Umbilical cord (tissue), 2 donors: Measurements from ENCODE around the gene LYPD1. TPM values are rescaled to one million over a fixed set of nuclear protein-coding genes. Genes with fewer than 3 reads are reported as not detected.

Source experiments
- DNase-seq: peaks from one replicate; pipeline ENCODE4 v3.0.0-alpha.2; 2015; ENCODE audit warnings: low spot score
- total RNA-seq: library from RNA; depleted of rRNA; stranded (reverse); fragments of >200 nt; gene quantifications from one replicate; pipeline ENCODE4 v1.2.3, GENCODE V29; 2014; ENCODE audit warnings: low replicate concordance; ENCODE audit not compliant: insufficient read depth

Gene LYPD1
- total RNA-seq, 1 donor from 2014 or later: 0.72 TPM

DNA sequence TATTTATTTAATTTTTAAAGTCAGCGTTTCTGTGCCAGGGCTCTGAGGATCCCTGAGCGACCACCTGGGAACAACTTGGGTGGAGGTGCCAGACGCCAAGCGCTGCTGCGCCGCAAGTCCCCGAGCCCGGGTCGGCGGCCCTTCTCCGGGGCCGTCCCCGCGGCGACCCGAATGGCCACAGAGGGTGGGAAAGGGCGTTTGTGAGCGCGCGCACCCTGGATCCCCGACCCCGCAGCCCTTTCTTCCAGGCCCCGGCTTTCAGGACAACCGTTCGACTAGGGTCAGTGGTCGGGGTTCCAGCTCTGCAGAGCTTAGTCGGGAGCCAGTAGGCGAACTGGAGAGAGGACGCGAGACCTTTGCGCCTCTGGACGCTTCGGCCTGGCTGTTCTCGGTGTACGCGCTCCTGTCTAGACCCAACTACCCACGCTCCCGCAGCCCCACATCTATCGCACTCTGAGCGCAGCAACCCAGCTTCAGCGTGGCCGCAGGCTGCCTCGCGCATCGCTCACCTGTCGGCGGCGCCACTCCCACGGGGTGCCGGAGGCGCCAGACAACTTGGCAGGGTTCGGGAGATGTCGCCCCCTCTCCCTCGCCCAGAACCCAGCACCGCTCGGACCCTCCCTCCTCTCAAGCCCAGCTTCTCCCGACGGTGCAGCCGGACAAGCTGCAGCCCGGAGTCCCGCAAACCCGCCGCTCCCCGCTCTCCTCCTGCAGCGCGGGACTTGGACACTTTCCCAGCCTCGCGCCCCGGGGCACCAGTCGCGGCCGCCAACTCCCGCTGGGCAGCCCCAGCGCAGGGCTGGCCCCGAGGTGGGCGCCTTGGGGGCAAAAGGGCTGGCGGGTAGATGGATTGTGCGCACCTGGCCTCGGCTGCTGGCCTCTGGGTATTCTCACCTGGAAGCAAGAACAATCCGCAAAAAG is 758 bp downstream of the LYPD1 start:
- DNase-seq: no peak

DNA sequence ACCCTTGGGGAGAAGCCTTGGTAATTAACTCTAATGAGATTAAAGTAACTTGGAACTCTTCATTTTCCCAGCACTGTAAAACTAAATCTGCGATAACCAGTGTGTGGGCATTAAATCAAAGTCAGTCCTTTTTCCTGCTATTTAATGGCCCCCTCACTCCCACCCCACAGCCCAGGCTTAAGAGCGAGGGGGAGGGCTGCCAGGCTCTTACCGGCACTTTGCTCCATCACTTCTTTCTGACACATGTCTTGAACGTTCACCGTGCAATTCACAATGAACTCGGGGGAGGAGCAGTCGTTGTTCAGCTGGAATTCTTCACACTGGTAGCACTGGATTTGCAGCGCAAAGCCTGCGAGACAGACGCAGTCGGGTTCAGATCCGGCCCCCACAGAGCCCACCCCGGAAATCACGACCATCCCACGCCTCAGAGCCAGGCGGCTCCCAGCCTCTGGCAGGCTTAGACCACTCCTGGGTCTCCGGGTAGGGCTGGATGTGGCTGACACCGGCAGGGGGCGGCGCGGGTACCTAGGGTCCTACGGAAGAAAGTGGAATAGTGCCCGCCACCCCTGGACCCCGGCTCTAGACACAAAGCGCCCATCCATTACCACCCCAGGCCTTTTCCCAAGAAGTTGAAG is 1.7 kb downstream of the LYPD1 start:
- no peak for DNase-seq

DNA sequence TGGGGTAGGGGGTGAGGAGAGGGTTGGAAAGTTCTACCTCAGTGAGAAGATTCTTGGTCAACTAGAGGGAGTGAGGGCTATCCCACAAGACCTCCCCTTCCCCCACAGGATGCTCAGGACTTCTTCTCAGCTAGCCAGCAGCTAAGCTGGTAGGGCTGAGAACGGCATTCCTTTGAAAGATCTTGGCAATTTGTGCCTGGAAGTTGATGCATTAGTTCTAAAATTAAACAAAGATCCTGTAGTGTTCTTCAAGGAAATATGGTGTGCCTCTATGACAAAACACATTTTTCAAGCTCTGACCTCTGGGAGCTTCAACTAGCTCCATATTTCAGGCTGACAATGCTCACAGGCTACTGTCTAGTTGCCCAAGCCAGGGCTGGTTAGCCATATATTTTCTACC is 2.3 kb downstream of the LYPD1 start:
- no peak for DNase-seq

DNA sequence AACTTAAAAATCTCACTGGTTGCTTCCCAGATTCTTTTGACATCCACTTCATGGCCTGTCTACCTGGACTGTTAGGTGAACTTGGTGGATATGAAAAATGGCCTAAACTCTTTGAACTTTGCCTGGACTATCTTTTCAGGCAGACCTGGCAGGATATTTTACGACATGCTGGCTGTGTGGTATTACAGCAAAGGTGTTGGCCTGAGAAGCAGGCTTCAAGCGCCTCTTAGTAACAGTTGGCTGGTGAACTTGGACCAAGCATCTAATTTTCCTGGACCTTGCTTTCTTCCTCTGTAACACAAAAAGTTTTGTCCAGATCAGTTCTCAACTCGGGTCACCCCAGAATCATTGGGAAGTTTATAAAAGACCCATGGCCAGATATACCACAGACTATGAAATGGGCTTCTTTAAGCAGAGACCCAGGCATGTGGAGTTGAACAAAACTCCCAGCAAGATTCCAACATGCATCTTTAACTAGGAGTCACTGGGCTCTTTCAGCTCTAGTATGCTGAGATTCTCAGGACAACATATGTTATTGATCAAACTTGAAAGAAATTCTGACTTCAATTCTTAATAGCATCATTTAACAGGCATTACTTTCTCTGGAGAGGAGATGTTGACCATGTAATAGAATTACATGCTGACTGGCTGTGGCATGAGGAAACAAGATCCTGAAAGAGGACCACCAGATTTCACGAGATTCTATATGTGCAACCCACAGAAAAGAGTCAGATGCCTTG is 4.4 kb downstream of the LYPD1 start:
- DNase-seq: no peak

DNA sequence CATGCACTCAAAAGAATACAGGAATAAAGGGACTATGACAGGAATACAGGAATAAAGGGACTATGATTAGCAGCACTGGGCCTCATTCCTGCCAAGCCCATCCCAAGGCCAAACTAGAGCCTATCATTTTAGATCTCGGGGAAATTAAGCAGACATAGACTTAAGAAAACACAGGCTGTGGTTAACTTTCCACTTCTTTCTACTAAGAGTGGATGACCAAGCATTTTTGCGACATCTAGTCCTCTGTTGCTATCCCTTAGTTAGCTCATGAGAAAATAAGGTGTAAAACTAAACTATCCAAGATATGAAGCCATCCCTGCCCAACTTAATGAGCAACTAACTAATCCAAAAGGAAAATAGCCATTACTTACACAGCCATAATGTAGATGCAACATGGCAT is 5.9 kb downstream of the LYPD1 start:
- DNase-seq: no peak

DNA sequence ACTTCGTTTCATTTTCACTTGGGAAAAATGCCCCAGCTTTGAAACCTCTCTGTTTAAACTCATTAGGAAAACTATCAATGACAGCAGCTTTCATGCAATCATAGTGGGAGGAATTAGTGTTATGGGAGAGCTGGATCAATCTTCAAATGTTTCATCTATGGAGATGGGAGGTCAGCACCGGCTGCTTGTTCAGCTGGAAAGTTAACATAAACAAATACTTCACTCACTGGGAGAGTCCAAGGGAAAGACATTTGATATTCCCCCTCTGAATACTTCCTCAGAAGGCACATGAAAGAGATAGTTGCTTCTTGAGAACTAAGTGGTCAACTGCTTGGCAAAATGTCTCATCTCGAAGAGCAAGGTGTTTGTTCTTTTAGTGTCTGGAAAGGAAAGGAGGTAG is 7.3 kb downstream of the LYPD1 start:
- DNase-seq: no peak

DNA sequence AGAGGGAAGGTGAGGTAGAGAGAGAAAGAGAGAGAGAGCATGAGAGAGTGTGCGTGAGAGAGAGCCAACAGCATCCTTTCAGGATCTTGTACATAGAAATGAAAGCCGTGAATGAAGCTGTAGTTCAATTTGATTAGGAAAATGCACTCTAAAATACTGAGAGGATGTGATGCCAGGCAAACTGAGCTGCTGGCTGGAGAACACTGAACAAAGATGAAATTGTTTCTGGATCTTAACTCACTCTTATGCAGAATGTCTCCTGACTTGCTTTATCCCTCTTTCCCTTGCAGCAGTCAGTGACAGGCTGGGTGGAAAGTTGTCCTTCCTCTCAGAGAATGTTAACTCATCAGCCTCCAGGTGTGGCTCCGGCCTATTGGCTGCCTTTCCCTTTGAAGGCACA is 10.7 kb downstream of the LYPD1 start:
- no peak for DNase-seq

DNA sequence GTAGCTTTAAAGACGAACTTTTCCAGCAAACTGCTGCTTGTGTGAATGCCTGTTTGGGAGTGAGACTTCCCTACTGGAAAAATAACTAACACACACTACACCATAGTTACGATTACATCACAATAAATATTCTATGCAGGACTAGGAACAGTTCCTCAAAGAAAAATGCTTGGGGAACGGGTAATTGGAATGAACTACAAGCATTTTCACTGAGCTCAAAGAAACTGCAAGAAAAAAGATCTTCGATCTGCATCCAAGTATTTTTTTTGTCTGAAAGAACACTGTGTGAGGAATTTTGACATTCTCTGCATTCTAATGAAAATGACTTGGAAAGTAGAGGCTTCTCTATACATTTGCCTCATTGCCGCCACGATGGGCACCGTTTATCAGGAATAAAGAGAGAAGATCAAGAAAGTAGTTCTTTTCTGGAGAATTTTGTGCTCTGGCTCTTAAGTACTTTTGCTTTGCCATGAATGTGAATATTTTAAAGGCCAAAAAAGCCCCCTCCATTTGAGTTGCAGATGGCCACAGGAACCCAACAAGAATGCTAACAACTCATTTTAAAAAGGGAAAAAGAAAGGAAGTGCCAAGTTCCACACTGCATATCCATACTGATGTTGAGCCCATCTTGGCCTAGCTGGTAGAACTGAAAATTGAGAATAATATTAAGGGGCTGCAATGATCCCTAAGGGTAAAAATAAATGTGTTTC is 13.6 kb downstream of the LYPD1 start:
- peak; percentile 22 for DNase-seq

DNA sequence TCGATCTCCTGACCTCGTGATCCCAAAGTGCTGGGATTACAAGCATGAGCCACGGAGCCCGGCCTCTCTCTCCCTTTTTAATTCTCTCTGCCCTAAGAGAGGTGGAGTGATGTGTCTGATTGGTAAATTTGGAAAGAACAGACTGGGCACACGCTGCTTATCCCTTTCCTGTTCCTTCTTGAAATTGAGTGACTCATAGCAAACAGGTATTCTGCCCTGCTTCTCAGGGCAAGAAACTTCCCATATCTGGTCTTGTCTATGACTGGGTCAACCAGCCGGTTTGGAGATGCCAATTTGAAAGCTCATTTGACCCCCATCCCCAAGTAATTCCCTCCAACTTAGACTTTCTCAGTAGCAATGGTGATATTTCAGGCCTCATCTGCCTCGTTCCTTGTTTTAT is 15.0 kb downstream of the LYPD1 start:
- no peak for DNase-seq

DNA sequence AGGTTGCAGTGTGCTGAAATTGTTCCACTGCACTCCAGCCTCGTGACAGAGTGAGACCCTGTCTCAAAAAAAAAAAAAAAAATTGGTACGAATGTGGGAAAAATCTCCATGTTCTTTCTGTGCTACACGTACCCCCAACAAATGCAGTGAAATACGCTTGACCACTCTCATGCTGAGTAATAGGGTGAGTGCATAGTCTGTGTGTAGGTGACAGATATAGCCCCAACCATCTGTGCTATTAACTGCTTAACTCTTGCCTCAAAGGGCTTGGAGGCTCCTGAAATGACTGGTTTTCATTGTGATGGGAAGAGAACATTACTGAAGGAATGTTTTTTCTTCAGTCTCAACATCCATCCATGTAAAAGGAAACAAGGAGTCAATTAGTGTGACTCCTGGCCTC is 15.7 kb downstream of the LYPD1 start:
- no peak for DNase-seq

DNA sequence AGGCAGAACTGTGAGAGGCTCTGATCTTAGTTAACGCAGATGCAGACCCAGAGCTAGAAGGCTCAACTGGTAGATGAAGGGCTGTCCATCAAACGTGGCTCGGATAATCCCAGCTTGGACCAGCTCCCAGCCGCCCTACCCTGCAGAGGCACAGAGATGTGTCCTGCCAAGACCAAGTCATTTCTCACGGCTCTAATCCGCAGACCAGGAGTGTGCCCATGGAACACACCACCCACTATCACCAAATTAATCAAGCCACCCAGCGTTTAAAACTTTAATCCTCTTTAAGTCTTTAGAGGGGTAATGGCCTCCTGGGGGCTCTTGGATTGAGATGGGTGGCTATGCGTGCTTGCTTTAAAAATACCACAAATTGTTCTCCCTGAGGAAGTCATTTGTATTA is 17.5 kb downstream of the LYPD1 start:
- DNase-seq: no peak

DNA sequence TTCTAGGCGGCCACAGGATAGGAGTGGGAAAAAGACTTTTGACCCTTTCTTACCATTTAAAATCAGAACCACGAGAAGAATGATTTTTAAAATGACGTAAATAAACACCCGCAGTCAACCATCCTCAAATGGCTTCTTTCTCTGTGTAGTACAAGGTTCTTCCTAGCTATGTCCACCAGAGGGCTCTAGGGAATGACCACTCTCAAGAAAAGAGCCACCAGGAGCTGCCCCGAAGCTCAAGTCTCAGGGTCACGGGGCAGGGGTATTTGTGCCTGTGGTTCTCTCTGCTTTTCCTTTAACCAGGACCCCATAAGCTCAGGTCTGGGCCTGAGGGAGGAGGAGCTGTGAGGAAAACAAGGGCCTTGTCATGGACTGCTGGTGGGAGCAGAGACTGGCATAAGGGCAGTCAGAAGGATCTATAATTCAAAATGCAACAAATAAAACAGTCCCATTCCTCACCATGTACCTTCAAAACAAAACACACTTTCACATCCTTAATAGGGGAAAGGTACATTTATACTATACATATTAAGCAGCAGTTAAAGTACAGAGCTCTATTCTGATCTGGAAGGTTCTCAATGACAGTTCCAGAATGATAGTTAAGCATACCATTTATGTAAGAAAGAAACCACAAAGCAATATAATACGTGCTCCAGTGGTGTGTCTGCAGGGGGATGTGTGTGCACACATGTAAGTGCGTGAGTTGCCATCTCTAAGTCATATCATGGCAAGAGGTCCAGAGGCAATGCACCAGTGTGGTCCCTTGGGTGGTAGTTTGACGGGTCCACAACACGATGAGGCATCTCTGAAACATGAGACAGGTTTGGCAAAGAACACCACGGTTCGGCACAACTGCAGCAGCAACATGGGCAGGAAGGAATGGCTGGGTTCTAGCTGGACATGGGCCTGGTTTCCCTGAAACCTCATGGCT is 18.6 kb downstream of the LYPD1 start:
- no peak for DNase-seq

DNA sequence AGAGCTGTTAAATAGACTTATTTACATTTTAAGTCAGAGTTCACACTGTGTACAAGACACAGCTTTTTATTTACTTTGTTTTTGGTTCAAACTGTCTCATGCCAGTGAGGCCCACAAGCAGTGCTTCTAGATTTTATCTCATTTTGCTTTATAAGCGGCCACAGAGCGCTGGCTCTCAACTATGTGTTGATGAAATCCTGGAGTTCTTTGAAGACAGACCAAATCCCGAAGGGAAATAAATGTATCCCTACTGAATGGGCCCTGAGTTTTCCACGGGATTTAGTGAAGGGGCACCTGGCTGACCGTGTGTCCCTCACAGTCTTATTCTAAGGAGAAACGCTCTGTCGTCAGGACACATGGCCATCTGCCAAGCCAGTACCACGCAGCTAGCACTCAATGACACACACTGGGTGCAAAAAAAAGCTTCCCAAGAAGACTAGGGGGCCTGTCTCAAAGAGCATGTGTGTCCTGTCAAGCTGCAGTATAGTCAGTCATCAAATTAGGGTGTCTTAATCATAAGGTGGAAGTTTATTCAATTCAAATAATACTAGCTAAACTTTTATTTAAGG is 23.4 kb downstream of the LYPD1 start:
- no peak for DNase-seq

DNA sequence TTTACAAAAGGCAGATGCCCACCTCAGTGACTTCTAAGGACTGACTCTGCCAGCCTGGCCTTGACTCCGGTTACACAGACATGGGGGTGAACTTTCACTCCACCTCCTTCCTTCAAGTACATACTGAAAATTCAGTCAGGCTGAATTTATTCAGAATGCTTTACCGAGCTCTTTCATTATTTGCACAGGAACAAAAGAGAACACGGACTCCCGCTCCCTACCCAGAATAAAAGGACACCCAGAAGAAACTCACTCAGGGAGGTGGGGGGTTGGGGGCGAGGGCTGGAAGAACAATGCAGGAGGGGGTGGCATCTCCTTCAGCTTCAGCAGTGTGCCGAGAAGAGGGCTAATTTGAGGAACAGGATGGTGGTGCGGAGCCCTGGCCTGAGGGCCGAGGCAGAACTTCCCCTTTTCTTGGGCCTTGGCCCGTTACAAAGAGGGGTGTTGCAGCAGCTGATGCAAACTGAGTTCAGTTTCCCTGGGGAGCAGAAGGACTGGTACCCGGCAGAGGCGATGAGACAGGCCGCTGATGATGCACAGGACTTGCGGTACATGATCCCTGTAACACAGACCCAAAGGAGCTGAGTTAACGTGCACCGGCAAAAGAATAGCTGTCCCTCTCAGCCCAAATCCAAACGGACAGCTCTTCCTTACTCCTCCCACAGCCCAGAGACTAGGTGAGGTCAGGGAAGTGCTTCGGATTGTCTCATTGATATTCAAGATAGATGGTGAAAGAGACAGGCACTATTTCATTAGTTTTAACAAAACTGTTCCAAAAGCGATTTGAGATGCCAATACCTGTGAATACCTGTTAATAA is 24.1 kb downstream of the LYPD1 start:
- DNase-seq: no peak

DNA sequence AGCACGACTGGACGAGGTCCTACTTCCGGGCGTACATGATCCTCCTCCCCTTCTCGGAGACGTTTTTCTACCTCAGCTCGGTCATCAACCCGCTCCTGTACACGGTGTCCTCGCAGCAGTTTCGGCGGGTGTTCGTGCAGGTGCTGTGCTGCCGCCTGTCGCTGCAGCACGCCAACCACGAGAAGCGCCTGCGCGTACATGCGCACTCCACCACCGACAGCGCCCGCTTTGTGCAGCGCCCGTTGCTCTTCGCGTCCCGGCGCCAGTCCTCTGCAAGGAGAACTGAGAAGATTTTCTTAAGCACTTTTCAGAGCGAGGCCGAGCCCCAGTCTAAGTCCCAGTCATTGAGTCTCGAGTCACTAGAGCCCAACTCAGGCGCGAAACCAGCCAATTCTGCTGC is 24.8 kb downstream of the LYPD1 start:
- DNase-seq: no peak

DNA sequence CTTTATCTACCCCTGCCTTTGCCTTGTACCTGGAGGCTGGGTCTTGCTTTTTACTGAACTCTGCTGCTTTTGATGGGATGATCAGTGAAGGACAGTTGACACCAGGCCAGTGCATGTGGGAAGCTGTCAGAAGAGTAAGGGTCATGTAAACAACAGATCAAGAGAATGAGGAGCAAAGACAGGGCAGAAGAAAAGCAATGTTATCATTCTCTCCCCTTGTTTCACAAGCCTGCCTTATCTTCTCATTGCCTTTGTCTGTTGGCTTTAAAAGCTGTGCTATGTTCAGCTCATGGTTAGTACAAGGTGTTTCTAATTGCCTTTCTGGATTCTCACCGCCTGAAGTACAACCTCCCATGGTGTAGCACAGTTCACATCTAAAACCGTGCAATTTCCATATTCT is 27.6 kb downstream of the LYPD1 start:
- no peak for DNase-seq

DNA sequence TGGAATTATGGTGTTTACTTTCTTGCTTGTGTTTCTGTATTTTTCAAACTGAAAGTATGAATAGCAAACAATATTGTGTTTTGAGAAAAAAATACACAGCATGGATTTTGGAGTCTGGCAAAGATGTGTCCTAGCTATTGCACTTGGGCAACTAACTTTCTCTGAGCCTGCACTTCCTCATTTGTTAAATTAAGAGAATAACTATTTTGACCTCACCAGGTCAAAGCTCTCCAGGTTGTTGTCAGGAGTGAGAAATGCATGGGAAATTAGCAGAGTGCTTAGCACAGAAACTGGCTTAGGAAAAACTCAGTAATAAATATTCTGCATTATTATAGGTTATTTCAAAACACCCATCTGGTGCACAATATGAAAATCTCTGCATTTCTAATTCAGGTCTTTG is 28.2 kb downstream of the LYPD1 start:
- DNase-seq: no peak

DNA sequence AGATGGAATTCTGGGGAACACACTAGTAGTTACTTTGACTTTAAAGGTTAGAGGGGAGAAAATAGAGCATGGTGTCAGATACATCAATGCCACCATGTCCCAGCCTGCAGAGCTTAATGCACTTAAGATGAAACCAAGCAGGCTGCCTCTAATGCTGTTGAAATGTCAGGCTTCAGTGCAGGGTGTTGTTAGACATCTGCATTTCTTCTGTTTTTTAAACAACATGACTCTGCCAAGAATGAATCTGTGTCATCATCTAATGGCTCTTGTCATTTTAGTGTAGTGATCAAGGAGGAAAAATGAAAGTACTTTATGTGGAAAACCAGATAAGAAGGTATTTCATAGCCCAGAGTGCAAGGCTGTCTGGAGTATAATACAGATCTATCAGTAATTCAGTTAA is 29.9 kb downstream of the LYPD1 start:
- DNase-seq: no peak

DNA sequence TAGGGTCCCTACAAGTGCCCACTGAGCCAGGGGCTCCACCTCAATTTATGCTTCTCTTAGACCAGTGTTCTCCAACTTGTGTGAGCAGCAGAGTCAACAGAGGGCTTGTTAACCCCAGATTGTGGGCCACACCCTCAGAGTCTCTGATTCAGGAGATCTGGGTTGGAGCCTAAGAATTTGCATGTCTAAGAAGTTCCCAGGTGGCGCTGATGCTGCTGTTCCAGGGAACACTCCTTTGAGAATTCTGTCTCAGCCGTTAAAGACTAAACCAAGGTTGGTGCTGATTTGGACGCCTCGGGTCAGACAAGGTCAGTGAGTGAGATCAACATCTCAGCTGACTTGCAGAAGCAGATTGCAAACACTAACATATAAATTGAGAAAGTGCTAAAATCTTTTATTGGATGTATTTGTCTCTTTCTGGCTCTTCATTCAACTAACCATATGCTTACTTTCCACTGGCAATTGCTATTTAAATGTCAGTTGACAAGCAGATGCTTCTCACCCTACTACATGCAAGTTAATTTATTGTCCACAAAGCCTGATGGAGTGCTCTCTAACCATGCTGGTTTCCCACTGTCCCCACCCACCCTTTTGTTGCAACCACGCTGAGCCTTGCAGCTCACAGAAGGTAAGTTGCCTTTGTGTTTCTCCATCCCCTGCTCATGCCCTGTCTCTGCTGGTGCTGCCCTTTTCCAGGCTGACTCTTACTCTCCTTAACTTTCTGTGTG is 31.5 kb downstream of the LYPD1 start:
- DNase-seq: no peak
